Measurements from ENCODE around the gene CBR3. TPM values are rescaled to one million over a fixed set of nuclear protein-coding genes. Genes with fewer than 3 reads are reported as not detected.

The CBR3 gene
- total and polyA plus RNA-seq, 2 of the 13 experiments (the other 11 are each of a cell fraction or from before 2014, with no cell fraction given): not detected

GRCh38 chr21:36141513-36141925 is 6.6 kb downstream of the CBR3 start:
- FAIRE-seq: peak; percentile 90
- Histone ChIP-seq H3K36me3 (replicated peaks in 1 of 2; ENCODE audit: control insufficient read depth in 1 of 2, insufficient read depth in 2 of 2, low read length in 2 of 2) (no peaks in the 10 kb centered on the region), H3K79me2 (ENCODE audit: insufficient read depth, low read length) (no peaks in the 10 kb centered on the region), H4K20me1 (ENCODE audit: insufficient read depth, low read length) (no peaks in the 10 kb centered on the region), H3K27ac (ENCODE audit: extremely low read length, insufficient read depth, low read length) (no peak overlapping the region), H3K4me2 (ENCODE audit: low read depth, low read length) (peak overlapping the region; percentile 26; the same call in 1 of the 2 replicates), H3K9me3 (ENCODE audit: low read length) (no peaks in the 10 kb centered on the region), H3K4me3 (replicated peaks in 1 of 3; ENCODE audit: insufficient read depth in 1 of 3, low read depth in 2 of 3, low read length in 3 of 3) (0 out of 6 replicates have a peak overlapping the region, but pooled peaks of 1 of the 3 experiments have one; percentile 8), H3K27me3 (ENCODE audit: control insufficient read depth in 1 of 2, insufficient read depth in 2 of 2, low read length in 2 of 2) (peaks cover 0 to 6% of the 10 kb centered on the region in 2 experiments; a peak in 2 of 5 replicates), H3K9ac (ENCODE audit: insufficient read depth, low read depth, low read length) (no peak overlapping the region), H3K4me1 (ENCODE audit: insufficient read depth, low read length) (peaks cover 13% of the 10 kb centered on the region), H2AFZ (ENCODE audit: low read length) (no peak overlapping the region)
- BruUV-seq (replicated peaks): no TSS peak
- in situ Hi-C loops (cut with HindIII; ENCODE audit: extremely low pct_ligation_motif_present, low pct_unique_long_range_greater_than_20kb) (no loop called here), intact Hi-C loops (cut with micrococcal nuclease; ENCODE audit: unreplicated experiment) (loop anchor here (1.0 kb wide), 2 partner anchors 68 to 190 kb away; no protein-coding TSS in a partner anchor)
- peak; percentile 99 for ATAC-seq
- ChIA-PET POLR2A (interaction anchor here (1.3 kb wide), 1 partner anchor 178 kb away, joined by 3 read pairs; the partner anchor contains the start of gene MORC3), CTCF (ENCODE audit: low intra/inter-chr PET ratio, low total read pairs) (interaction anchor here (0.8 to 2.0 kb wide), 5 partner anchors 11 to 189 kb away, joined by 3 to 27 read pairs (median 5); no protein-coding TSS in a partner anchor)
- DNase-seq (ENCODE audit: low spot score): peak; percentile 94
- 0% methylated on average over 3 of the region's 6 CpGs for WGBS (ENCODE audit: low lambda C conversion rate)
- TF ChIP-seq HMGXB4 (CRISPR knock-in tag; IDR thresholded peaks at IDR 0.05; ENCODE audit: borderline replicate concordance in 1 of 2, low read depth in 1 of 2) (peak; percentile 62 to 64; a peak in 2 of 4 replicates), SMC3 (IDR thresholded peaks at IDR 0.05; ENCODE audit: low read length) (peak; percentile 89), FOXA3 (CRISPR knock-in tag; IDR thresholded peaks at IDR 0.05) (peak; percentile 93), FOSL1 (CRISPR knock-in tag; IDR thresholded peaks at IDR 0.05; ENCODE audit: borderline replicate concordance) (no peak), RAD21 (CRISPR knock-in tag; IDR thresholded peaks at IDR 0.05) (peak; percentile 91), FOXA1 (IDR thresholded peaks at IDR 0.05) (peak; percentile 94), FOXA1 (CRISPR knock-in tag; IDR thresholded peaks at IDR 0.05) (peak; percentile 99), PRDM10 (CRISPR knock-in tag; IDR thresholded peaks at IDR 0.05; ENCODE audit: low read depth) (0 out of 2 replicates have a peak, but pooled peaks have one; percentile 41), ZNF598 (CRISPR knock-in tag; IDR thresholded peaks at IDR 0.05; ENCODE audit: borderline replicate concordance) (no peak), HNF4A (CRISPR knock-in tag; IDR thresholded peaks at IDR 0.05) (0 out of 2 replicates have a peak, but pooled peaks have one; percentile 33), XRCC5 (optimal IDR thresholded peaks at IDR 0.05; ENCODE audit: low read length) (peak; percentile 52), ZNF740 (CRISPR knock-in tag; IDR thresholded peaks at IDR 0.05) (no peak), HNRNPK (IDR thresholded peaks at IDR 0.05; ENCODE audit: low read depth, low read length, poor library complexity, severe bottlenecking) (no peak), ZNF446 (CRISPR knock-in tag; IDR thresholded peaks at IDR 0.05) (no peak), ZNF644 (CRISPR knock-in tag; IDR thresholded peaks at IDR 0.05; ENCODE audit: low read depth) (0 out of 2 replicates have a peak, but pooled peaks have one; percentile 12), BCL6 (CRISPR knock-in tag; IDR thresholded peaks at IDR 0.05) (peak; percentile 82), SOX13 (IDR thresholded peaks at IDR 0.05) (no peak), SOX13 (CRISPR knock-in tag; conservative IDR thresholded peaks at IDR 0.05 in 1 of 2, IDR thresholded peaks at IDR 0.05 in 1 of 2) (peak in 1 of 2 experiments; percentile 37; a peak in 1 of 4 replicates), ZNF614 (CRISPR knock-in tag; IDR thresholded peaks at IDR 0.05; ENCODE audit: borderline replicate concordance) (0 out of 2 replicates have a peak, but pooled peaks have one; percentile 57), TBL1XR1 (IDR thresholded peaks at IDR 0.05; ENCODE audit: borderline replicate concordance, low read length, partially characterized antibody) (peak; percentile 6)
